NCI-H128 (cell line): ENCODE measurements around the gene MACF1.

Experiments used
- DNase-seq: peaks from one replicate; lab custom pipeline; 2025; ENCODE audit not compliant: unreplicated experiment; lab: John Stamatoyannopoulos, UW

The MACF1 gene

DNA sequence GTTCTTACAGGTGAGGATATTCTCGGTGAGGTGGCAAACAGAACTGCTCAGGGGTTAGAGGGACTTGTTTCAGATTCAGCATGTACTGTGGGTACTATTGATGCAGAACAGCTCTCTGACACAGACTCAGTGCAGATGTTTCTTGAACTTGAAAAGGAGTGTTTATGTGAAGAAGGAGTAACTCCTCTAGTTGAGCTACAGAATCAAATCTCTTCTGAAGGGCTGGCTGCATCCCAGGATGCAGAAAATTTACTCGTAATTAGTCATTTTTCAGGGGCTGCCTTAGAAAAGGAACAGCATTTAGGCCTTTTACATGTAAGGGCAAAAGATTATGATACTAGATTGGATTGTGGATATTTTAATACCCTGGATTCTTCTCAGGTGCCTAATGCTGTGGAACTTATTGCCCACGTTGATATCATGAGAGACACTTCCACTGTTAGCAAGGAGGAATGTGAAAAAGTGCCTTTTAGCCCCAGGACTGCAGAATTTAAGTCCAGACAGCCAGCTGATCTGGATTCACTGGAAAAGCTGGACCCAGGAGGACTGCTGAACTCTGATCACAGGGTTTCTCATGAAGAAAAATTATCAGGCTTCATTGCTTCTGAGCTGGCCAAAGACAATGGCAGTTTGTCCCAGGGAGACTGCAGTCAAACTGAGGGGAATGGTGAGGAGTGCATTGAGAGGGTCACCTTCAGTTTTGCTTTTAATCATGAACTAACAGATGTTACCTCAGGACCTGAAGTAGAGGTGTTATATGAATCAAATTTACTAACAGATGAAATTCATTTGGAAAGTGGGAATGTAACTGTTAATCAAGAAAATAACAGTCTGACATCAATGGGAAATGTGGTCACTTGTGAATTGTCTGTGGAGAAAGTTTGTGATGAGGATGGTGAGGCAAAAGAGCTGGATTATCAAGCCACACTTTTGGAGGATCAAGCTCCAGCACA is 207.3 kb downstream of the MACF1 start:
- no peak for DNase-seq

DNA sequence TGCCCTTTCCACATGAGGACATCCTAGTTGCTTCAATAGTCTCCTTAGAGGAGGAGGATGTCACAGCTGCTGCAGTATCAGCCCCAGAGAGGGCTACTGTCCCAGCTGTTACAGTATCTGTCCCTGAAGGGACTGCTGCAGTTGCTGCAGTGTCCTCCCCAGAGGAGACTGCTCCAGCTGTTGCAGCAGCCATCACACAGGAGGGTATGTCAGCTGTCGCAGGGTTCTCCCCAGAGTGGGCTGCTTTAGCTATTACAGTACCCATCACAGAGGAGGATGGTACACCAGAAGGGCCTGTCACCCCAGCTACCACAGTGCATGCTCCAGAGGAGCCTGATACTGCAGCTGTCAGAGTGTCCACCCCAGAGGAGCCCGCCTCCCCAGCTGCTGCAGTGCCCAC is 208.4 kb downstream of the MACF1 start:
- no peak for DNase-seq

GRCh38 chr1:39413902-39414528 is 209.5 kb downstream of the MACF1 start:
- DNase-seq, result no peak

DNA sequence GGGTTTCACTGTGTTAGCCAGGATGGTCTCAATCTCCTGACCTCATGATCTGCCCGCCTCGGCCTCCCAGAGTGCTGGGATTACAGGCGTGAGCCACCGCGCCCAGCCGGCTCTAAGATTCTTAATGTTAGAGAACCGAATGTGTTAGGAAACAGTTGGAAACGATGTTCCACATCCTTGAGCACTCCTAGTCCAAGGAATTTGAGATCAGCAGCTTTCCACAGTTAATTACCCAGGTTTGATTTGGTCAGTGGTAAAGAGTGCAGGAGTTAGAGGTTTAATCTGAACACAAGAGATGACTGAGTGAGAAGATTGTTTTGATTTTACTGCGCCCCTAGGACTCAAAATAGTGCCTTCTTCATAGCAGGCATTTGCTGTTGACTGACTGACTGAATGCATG is 211.1 kb downstream of the MACF1 start:
- DNase-seq, result no peak

GRCh38 chr1:39416609-39417008 is 212.1 kb downstream of the MACF1 start:
- DNase-seq, result no peak

GRCh38 chr1:39418236-39418635 is 213.7 kb downstream of the MACF1 start:
- DNase-seq, result no peak

GRCh38 chr1:39420493-39420892 is 216.0 kb downstream of the MACF1 start:
- DNase-seq, result no peak

DNA sequence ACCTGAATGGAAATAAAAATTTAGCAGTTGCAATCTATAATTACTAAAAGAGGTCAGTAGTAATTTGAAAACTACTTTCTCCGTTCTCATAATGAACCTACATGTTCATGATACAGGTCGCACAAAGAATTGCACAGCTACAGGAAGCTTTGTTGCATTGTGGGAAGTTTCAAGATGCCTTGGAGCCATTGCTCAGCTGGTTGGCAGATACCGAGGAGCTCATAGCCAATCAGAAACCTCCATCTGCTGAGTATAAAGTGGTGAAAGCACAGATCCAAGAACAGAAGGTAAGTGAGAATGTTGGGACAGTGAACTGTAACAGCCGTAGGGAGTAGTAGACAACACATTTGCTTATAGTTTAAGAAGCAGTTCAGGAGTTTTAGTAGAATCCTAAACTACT is 218.1 kb downstream of the MACF1 start:
- no peak for DNase-seq

GRCh38 chr1:39425151-39425550 is 220.7 kb downstream of the MACF1 start:
- DNase-seq, result no peak

DNA sequence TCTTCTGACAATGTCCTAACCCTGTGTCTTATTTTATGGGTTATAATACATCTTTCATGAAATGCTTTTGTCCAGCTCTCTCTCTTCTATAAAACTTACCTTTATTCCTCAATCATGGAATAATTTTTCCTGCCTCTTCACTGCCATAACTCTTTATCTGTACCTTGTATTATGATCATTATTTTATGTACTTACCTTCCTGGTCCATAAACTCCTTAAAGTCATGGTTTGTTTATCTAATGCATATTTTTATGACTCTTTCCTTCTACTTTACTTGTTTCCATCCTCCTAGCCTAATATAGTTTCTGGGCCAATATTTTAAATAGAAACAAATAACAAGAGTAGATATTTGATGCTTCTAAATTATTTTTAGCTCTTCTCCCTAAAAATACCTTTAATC is 221.1 kb downstream of the MACF1 start:
- no peak for DNase-seq

GRCh38 chr1:39426346-39426745 is 221.9 kb downstream of the MACF1 start:
- DNase-seq, result no peak

- DNase-seq, result no peak
These were observed 222.9 kb downstream of the MACF1 start for GRCh38 chr1:39427374-39427773.

DNA sequence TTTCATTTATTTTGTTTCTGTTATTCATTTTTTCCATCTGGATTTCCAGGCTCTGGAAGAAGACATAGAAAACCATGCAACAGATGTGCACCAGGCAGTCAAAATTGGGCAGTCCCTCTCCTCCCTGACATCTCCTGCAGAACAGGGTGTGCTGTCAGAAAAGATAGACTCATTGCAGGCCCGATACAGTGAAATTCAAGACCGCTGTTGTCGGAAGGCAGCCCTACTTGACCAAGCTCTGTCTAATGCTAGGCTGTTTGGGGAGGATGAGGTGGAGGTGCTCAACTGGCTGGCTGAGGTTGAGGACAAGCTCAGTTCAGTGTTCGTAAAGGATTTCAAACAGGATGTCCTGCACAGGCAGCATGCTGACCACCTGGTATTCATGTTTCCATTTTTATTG is 223.4 kb downstream of the MACF1 start:
- DNase-seq, result no peak

- no peak for DNase-seq
These were observed 227.4 kb downstream of the MACF1 start for GRCh38 chr1:39431927-39432326.

- no peak for DNase-seq
These were observed 230.4 kb downstream of the MACF1 start for GRCh38 chr1:39434797-39435395.

DNA sequence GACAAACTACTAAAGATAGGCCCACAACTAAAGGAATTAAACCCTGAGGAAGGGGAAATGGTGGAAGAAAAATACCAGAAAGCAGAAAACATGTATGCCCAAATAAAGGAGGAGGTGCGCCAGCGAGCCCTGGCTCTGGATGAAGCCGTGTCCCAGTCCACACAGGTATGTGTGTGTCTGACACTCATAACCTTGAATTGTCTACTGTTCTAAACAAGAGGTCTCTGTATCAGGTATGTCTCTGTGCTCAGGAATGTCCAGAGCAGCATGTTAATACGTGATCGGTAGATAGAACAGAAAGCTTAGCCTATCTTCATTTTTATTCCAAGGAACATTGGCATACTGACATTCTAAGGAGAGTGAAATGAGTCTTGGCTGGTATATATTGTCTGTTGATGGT is 231.1 kb downstream of the MACF1 start:
- no peak for DNase-seq

DNA sequence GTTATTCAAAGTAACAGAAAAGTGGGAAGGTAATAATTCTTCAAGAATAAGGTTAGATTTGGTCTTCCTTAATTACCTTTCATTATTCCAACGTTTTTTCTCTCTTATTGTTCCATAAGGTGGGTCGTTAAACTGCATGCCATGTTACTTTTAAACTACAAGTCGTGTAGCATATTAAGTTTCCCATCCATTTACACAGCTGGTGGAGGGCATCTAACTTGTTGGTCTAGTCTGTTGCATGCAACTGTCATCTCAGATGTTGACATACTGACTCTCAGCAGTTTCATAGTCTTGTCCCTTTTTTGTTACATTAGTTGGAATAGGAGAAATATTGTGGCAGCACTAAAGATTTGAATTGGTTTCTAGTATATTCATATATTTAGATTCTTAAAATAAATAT is 232.3 kb downstream of the MACF1 start:
- DNase-seq, result no peak

- DNase-seq, result no peak
These were observed 233.5 kb downstream of the MACF1 start for GRCh38 chr1:39438042-39438441.

DNA sequence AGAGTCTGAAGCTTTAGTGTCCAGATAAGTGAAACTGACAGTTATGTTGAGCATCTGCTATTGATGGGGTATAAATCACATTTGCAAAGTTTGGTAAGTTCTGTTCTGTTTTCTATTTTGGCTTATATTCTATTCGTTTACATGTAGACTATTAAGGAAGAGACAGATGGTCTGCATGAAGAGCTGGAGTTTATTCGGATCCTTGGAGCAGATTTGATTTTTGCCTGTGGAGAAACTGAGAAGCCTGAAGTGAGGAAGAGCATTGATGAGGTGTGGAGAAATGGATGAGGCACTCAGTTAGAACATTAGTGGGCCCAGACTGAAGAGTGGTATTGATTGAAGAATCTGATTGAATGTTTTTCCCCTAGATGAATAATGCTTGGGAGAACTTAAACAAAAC is 236.4 kb downstream of the MACF1 start:
- DNase-seq, result no peak

- DNase-seq, result no peak
These were observed 237.3 kb downstream of the MACF1 start for GRCh38 chr1:39441797-39442196.

GRCh38 chr1:39445573-39445972 is 241.1 kb downstream of the MACF1 start:
- no peak for DNase-seq

DNA sequence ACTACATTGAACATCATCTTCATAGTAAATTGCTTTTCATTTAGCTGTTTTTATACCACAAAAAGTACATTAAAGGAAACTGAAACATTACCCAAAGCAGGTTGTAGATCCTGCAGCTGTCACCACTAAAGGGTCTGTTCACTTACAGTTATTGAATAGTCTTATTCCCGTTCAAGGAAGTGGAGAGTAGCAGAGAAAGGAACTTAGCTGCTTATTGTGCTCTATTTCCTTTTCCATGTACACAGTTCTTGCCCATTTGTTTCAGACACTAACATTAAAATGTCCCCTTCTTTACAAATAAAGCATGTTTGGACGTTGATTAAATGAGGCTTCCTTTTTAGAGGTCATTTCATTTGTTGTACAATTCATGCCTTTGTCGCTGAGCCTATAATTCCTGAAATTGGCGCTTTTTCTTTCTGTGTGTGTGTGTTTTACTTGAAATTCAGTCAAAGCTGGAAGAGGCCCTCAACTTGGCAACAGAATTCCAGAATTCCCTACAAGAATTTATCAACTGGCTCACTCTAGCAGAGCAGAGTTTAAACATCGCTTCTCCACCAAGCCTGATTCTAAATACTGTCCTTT is 242.6 kb downstream of the MACF1 start:
- DNase-seq, result no peak
